HEK293 (cell line): ENCODE data around the gene PDE4D.
A peak's percentile ranks its signal among the peaks of the same experiment; 100 is the strongest.

Source experiments
- CTCF ChIA-PET: fragments of 350-600 bp; formaldehyde crosslinking; extraction: SDS; loops from one replicate; lab custom pipeline; 2021; ENCODE audit warnings: antibody characterized with exemption; lab: Yijun Ruan, JAX
- POLR2A ChIA-PET: fragments of 300-600 bp; formaldehyde crosslinking; extraction: SDS; loops from one replicate; lab custom pipeline; 2020; ENCODE audit warnings: antibody characterized with exemption, inconsistent platforms; lab: Yijun Ruan, JAX
- H3K27ac ChIP-seq: fragments of 200-500 bp; sonication (Bioruptor generic); 2 replicates; pipeline ENCODE4 v1.5.1; 2014; ENCODE audit warnings: low read depth, low read length, control low read depth, inconsistent platforms; ENCODE audit errors: extremely low read depth
- H3K36me3 ChIP-seq, 2 experiments: fragments of 200-500 bp in 1 of 2; sonication (Bioruptor generic) in 1 of 2; 1 replicate in 1 of 2; 2 replicates in 1 of 2; pipeline ENCODE4 v1.5.1; 2014 to 2017; ENCODE audit warnings: inconsistent platforms in 2 of 2, low read length in 2 of 2; ENCODE audit not compliant: control insufficient read depth in 2 of 2, insufficient read depth in 1 of 2
- H3K4me1 ChIP-seq: fragments of 200-500 bp; sonication (Bioruptor generic); 2 replicates; pipeline ENCODE4 v1.5.1; 2014; ENCODE audit warnings: mild to moderate bottlenecking, low read length, inconsistent platforms; ENCODE audit not compliant: control insufficient read depth, insufficient read depth
- H3K4me3 ChIP-seq: 2 replicates; pipeline ENCODE4 v1.5.1; 2011; ENCODE audit warnings: low read depth, mild to moderate bottlenecking, control low read depth, low read length, moderate library complexity
- H3K9me3 ChIP-seq: fragments of 200-500 bp; sonication (Bioruptor generic); 2 replicates; pipeline ENCODE4 v1.5.1; 2014; ENCODE audit warnings: low read depth, low read length, inconsistent platforms; ENCODE audit not compliant: control insufficient read depth, insufficient read depth
- BCL6B ChIP-seq: fragments of 450-650 bp; formaldehyde crosslinking; IDR thresholded peaks from 2 replicates; pipeline ENCODE4 v1.5.1; 2017; ENCODE audit warnings: missing biosample characterization, missing genetic modification characterization
- OVOL3 ChIP-seq: fragments of 450-650 bp; formaldehyde crosslinking; IDR thresholded peaks from 2 replicates; pipeline ENCODE4 v1.5.1; 2016; ENCODE audit warnings: missing biosample characterization, missing genetic modification characterization
- PATZ1 ChIP-seq: fragments of 450-650 bp; formaldehyde crosslinking; IDR thresholded peaks from 2 replicates; pipeline ENCODE4 v1.5.1; 2016; ENCODE audit warnings: missing biosample characterization, missing genetic modification characterization
- PRDM6 ChIP-seq: fragments of 450-650 bp; formaldehyde crosslinking; IDR thresholded peaks from 2 replicates; pipeline ENCODE4 v1.5.1; 2017; ENCODE audit warnings: missing biosample characterization, missing genetic modification characterization
- SP2 ChIP-seq: fragments of 450-650 bp; formaldehyde crosslinking; IDR thresholded peaks from 2 replicates; pipeline ENCODE4 v1.5.1; 2016; ENCODE audit warnings: missing biosample characterization, missing genetic modification characterization
- ZBTB48 ChIP-seq: fragments of 450-650 bp; formaldehyde crosslinking; IDR thresholded peaks from 2 replicates; pipeline ENCODE4 v1.5.1; 2016; ENCODE audit warnings: missing biosample characterization, missing genetic modification characterization
- ZBTB49 ChIP-seq: fragments of 450-650 bp; formaldehyde crosslinking; IDR thresholded peaks from 2 replicates; pipeline ENCODE4 v1.5.1; 2016; ENCODE audit warnings: missing biosample characterization, missing genetic modification characterization, low read depth
- ZNF114 ChIP-seq: fragments of 450-650 bp; formaldehyde crosslinking; IDR thresholded peaks from 2 replicates; pipeline ENCODE4 v1.5.0; 2017; ENCODE audit warnings: missing biosample characterization, missing genetic modification characterization
- ZNF174 ChIP-seq: fragments of 450-650 bp; formaldehyde crosslinking; IDR thresholded peaks from 2 replicates; pipeline ENCODE4 v1.5.0; 2017; ENCODE audit warnings: missing biosample characterization, mild to moderate bottlenecking, missing genetic modification characterization
- ZNF23 ChIP-seq: fragments of 450-650 bp; formaldehyde crosslinking; IDR thresholded peaks from 2 replicates; pipeline ENCODE4 v1.5.1; 2016; ENCODE audit warnings: missing biosample characterization, missing genetic modification characterization, borderline replicate concordance
- ZNF274 ChIP-seq, 2 experiments: fragments of 200-500 bp in 1 of 2; fragments of 450-650 bp in 1 of 2; sonication (Bioruptor generic) in 1 of 2; formaldehyde crosslinking in 1 of 2; IDR thresholded peaks; 2 replicates each; pipeline versions ENCODE4 v1.5.1 to v1.6.1; 2014 to 2016; ENCODE audit warnings: borderline replicate concordance in 1 of 2, inconsistent platforms in 1 of 2, low read length in 1 of 2, missing biosample characterization in 1 of 2, missing genetic modification characterization in 1 of 2
- ZNF311 ChIP-seq: fragments of 450-650 bp; formaldehyde crosslinking; IDR thresholded peaks from 2 replicates; pipeline ENCODE4 v1.5.1; 2017; ENCODE audit warnings: missing biosample characterization, missing genetic modification characterization, borderline replicate concordance
- ZNF449 ChIP-seq: fragments of 450-650 bp; formaldehyde crosslinking; IDR thresholded peaks from 2 replicates; pipeline ENCODE4 v1.5.1; 2017; ENCODE audit warnings: missing biosample characterization, mild to moderate bottlenecking, missing genetic modification characterization, moderate library complexity
- ZNF544 ChIP-seq: fragments of 450-650 bp; formaldehyde crosslinking; IDR thresholded peaks from 2 replicates; pipeline ENCODE4 v1.5.0; 2017; ENCODE audit warnings: missing biosample characterization, missing genetic modification characterization
- ZNF560 ChIP-seq: fragments of 450-650 bp; formaldehyde crosslinking; IDR thresholded peaks from 2 replicates; pipeline ENCODE4 v1.5.1; 2017; ENCODE audit warnings: missing biosample characterization, missing genetic modification characterization, borderline replicate concordance
- ZNF596 ChIP-seq: fragments of 450-650 bp; IDR thresholded peaks from 2 replicates; pipeline ENCODE4 v1.5.0; 2018; ENCODE audit warnings: missing biosample characterization, mild to moderate bottlenecking, missing genetic modification characterization, moderate library complexity
- ZNF600 ChIP-seq: fragments of 450-650 bp; formaldehyde crosslinking; IDR thresholded peaks from 2 replicates; pipeline ENCODE4 v1.5.1; 2016; ENCODE audit warnings: missing biosample characterization, missing genetic modification characterization
- ZNF645 ChIP-seq: fragments of 450-650 bp; formaldehyde crosslinking; IDR thresholded peaks from 2 replicates; pipeline ENCODE4; 2016; ENCODE audit warnings: missing biosample characterization, missing genetic modification characterization
- ZXDB ChIP-seq: fragments of 450-650 bp; formaldehyde crosslinking; IDR thresholded peaks from 2 replicates; pipeline ENCODE4 v1.5.1; 2016; ENCODE audit warnings: missing biosample characterization, missing genetic modification characterization

Gene PDE4D

GRCh38 chr5:59535561-59535960, 358.0 kb downstream of the PDE4D start:
- CTCF ChIA-PET, result interaction anchor here (0.6 kb wide), 1 partner anchor 135 kb away, joined by 7 read pairs; no protein-coding TSS in a partner anchor

GRCh38 chr5:59533730-59534108, 359.8 kb downstream of the PDE4D start:
- POLR2A ChIA-PET, result no interaction called here
- H3K36me3 ChIP-seq, result no peaks in the 10 kb centered on the region
- no peaks in the 10 kb centered on the region; the same call in 1 of the 2 replicates for H3K9me3 ChIP-seq
- CTCF ChIA-PET, result interaction anchor here (0.5 to 0.9 kb wide), 3 partner anchors 36 to 647 kb away, joined by 3 read pairs; no protein-coding TSS in a partner anchor
- H3K4me3 ChIP-seq, result no peak overlapping the region
- TF ChIP-seq OVOL3 (tag by site-specific recombination) (no peak), ZBTB49 (no peak), ZNF311 (tag by site-specific recombination) (no peak)
- H3K4me1 ChIP-seq, result no peaks in the 10 kb centered on the region
- H3K27ac ChIP-seq, result no peak overlapping the region

More at GRCh38 chr5:59535561-59535960, 358.0 kb downstream of the PDE4D start:
- Histone ChIP-seq H3K4me1 (peaks cover 1% of the 10 kb centered on the region), H3K27ac (no peak overlapping the region), H3K9me3 (no peaks in the 10 kb centered on the region; the same call in 1 of the 2 replicates), H3K4me3 (no peak overlapping the region)
- POLR2A ChIA-PET, result no interaction called here
- TF ChIP-seq PRDM6 (tag by site-specific recombination) (peak; percentile 62), ZNF174 (no peak), BCL6B (tag by site-specific recombination) (peak; percentile 50; the same call in 1 of the 2 replicates), ZXDB (no peak), ZNF114 (tag by site-specific recombination) (no peak), ZNF449 (no peak), ZNF645 (tag by site-specific recombination) (no peak)
- TF ChIP-seq, all 188 proteins: peak for 2
- no peaks in the 10 kb centered on the region for H3K36me3 ChIP-seq

- Histone ChIP-seq H3K4me3 (no peak overlapping the region), H3K9me3 (no peaks in the 10 kb centered on the region; the same call in 1 of the 2 replicates), H3K4me1 (no peaks in the 10 kb centered on the region), H3K36me3 (no peaks in the 10 kb centered on the region), H3K27ac (no peak overlapping the region)
- ChIA-PET POLR2A (no interaction called here), CTCF (interaction anchor here (0.7 to 0.9 kb wide), 2 partner anchors 37 to 82 kb away, joined by 3 read pairs; no protein-coding TSS in a partner anchor)
- TF ChIP-seq ZNF544 (no peak), ZNF274 (IDR thresholded peaks at IDR 0.05; ENCODE audit: low read length) (no peak), ZNF274 (tag by site-specific recombination; IDR thresholded peaks at IDR 0.05; ENCODE audit: borderline replicate concordance) (no peak), ZNF23 (no peak), ZNF600 (tag by site-specific recombination) (no peak), ZNF596 (tag by site-specific recombination) (no peak), ZBTB48 (no peak), ZNF560 (tag by site-specific recombination) (no peak), SP2 (tag by site-specific recombination) (no peak), PATZ1 (tag by site-specific recombination) (no peak)
These were observed 360.4 kb downstream of the PDE4D start for GRCh38 chr5:59532979-59533729.
